Activated T-helper 1 cell treated with anti-CD3 and anti-CD28 coated beads, Interleukin-12 subunit alpha, Interleukin-12 subunit beta, Interleukin-2, Interleukin-4 antibody, amounts not matched to agents 30 ng/mL and 10 ng/mL and 1 ng/mL, durations not matched to agents 14 hours and 24 hours and 36 hours (primary cell): ENCODE data around the gene CYS1. TPM values are rescaled to one million over a fixed set of nuclear protein-coding genes. Genes with fewer than 3 reads are reported as not detected.

Experiments used
- DNase-seq: peaks from one replicate; pipeline ENCODE4 v3.0.0; 2021; ENCODE audit warnings: low spot score
- H3K27ac Mint-ChIP-seq: one replicate; pipeline ENCODE4 v1.8.0; 2021; ENCODE audit warnings: mild to moderate bottlenecking, mixed read lengths
- H3K27me3 Mint-ChIP-seq: one replicate; pipeline ENCODE4 v1.8.0; 2022; ENCODE audit warnings: mild to moderate bottlenecking, moderate library complexity, mixed read lengths; ENCODE audit not compliant: insufficient read depth
- H3K36me3 Mint-ChIP-seq: one replicate; pipeline ENCODE4 v1.8.0; 2021; ENCODE audit warnings: low read depth, mixed read lengths
- H3K4me1 Mint-ChIP-seq: one replicate; pipeline ENCODE4 v1.8.0; 2021; ENCODE audit warnings: low read depth, mixed read lengths
- H3K4me3 Mint-ChIP-seq: one replicate; pipeline ENCODE4 v1.8.0; 2021; ENCODE audit warnings: mild to moderate bottlenecking, moderate library complexity, mixed read lengths
- H3K9me3 Mint-ChIP-seq: one replicate; pipeline ENCODE4 v1.8.0; 2021; ENCODE audit warnings: mixed read lengths
- intact Hi-C: fragments of 100-400 bp; cut with micrococcal nuclease; formaldehyde crosslinking; loops from one replicate; pipeline ENCODE4 v1.15.1; 2024
- total RNA-seq: library from RNA; stranded (reverse); gene quantifications from 2 replicates; pipeline ENCODE4 v1.2.3, GENCODE V29; 2022

Gene CYS1
- total RNA-seq, 1 donor from 2014 or later, result 0.70 TPM

DNA sequence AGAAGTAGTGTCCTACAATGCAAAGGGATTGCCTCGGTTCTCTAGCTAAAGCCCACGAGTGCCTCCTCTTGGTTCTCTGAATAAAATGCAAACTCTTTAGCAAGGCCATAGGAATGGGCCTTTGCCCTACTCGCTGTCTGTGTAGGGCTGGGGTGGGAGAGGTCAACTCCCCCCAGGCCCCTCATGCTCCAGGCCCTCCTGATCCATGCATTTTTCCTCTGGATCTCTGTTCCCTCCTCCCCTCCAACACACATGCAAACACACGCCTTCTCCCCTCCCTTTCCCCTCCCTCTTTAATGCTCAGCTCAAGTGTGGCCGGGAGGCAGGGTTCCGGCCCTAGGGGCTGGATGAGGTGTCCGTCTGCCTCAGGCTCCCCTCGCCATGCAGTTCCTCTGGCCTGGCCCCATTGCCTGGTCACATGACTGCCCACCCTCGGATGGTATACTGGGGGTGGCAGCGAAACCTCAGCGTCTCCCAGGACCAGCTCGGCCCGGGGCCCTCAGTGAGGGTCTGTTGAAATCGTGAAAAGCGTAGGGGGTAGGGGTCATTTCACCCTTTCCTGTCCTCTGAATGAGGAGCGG, 51.7 kb downstream of the CYS1 start:
- intact Hi-C loops, result no loop called here
- Mint-ChIP-seq H3K9me3 (no peaks in the 10 kb centered on the region), H3K27me3 (peaks cover 4% of the 10 kb centered on the region), H3K27ac (no peak overlapping the region), H3K4me3 (no peak overlapping the region), H3K36me3 (no peaks in the 10 kb centered on the region), H3K4me1 (peaks cover 21% of the 10 kb centered on the region)
- no peak for DNase-seq

DNA sequence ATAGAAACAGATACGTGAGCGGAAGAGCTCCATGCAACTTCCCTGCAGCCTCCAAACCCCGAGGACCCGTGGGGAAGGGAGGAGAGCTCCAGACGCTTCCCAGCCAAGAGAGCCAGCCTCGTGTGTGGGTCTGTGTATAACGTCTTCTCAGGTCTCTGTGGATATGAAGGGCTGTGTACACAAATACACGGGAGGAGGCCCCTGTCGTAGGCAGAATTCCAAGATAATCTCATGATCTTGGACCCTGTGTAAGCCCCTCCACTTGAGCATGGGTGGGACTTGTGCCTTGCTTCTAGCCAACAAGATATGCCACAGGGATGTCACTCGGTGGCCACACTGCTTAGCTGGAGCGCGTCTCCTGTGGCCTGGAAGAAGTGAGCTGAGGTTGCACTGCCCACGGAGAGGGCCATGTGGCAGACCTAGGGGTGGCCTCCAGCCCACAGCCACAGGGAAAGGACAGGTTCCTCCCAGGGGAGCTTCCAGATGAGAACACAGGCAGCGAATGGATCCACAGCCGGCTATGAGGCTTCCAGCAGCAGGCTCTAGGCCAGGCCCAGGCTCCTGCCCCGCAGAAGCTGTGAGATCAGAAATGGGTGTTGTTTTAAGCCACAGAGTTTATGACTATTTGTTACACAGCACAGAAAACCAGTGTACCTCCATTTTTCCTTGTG, 52.4 kb downstream of the CYS1 start:
- intact Hi-C loops, result no loop called here
- Mint-ChIP-seq H3K9me3 (no peaks in the 10 kb centered on the region), H3K27ac (no peak overlapping the region), H3K36me3 (no peaks in the 10 kb centered on the region), H3K27me3 (peaks cover 4% of the 10 kb centered on the region), H3K4me1 (peaks cover 21% of the 10 kb centered on the region), H3K4me3 (no peak overlapping the region)
- DNase-seq, result no peak

GRCh38 chr2:10026940-10027569, 53.2 kb downstream of the CYS1 start:
- intact Hi-C loops, result no loop called here
- Mint-ChIP-seq H3K9me3 (no peaks in the 10 kb centered on the region), H3K27ac (no peak overlapping the region), H3K4me3 (no peak overlapping the region), H3K4me1 (peaks cover 21% of the 10 kb centered on the region), H3K27me3 (peaks cover 4% of the 10 kb centered on the region), H3K36me3 (no peaks in the 10 kb centered on the region)
- no peak for DNase-seq

DNA sequence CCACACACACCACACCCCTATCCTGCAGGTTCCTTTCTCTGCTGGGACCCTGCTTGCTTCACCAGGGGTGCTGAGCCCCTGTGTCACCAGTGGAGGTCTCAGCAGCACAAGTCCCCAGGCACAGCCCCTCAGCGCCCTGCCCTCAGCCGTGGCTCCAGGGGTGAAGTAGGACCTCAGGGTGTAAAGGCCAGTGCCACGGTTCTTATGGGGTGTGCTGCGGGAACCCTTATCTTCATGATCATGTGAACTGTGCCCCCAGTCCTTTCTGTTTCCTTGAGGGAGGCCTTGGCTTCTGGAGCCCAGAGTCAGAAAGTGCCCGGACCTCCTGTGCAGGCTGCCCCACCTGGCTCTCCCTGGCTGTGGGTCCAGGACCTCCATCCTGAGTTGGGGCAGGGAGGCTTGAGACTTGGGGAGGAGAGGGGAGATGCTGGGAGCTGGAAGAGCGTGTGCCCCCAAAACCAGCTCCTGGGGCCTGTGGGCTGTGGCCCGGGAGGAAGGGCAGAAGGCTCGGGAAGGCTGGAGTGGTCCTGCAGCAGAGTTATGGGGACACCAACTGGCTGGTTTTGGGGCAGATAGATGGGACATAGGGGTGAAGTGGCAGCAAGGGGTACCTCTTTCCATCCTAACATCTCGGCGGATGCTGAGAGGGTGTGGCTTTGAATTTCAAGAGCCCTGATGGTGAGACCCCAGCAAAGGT, 57.1 kb downstream of the CYS1 start:
- DNase-seq, result no peak
- Mint-ChIP-seq H3K9me3 (no peaks in the 10 kb centered on the region), H3K4me3 (no peak overlapping the region), H3K27me3 (peaks cover 2% of the 10 kb centered on the region), H3K27ac (no peak overlapping the region), H3K36me3 (no peaks in the 10 kb centered on the region), H3K4me1 (no peaks in the 10 kb centered on the region)
- intact Hi-C loops, result no loop called here

DNA sequence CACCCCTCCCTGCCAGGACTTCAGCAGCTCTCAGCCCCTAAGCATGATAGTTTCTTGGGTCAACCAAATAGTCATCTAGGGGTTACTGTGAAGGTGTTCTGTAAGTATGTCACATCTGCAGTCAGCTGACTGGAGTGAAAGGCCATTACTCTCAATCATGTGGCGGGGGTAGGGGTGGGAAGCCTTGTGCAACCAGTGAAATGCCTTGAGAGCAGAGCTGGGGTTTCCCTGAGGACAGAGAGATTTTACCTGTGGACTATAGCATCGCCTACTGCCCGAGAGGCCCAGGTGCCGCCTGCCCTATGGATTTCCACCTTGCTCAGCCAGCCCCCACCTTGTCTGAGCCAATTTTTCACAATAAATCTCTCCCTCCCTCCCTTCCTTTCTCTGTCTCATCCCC, 57.8 kb downstream of the CYS1 start:
- H3K9me3 Mint-ChIP-seq, result no peaks in the 10 kb centered on the region

DNA sequence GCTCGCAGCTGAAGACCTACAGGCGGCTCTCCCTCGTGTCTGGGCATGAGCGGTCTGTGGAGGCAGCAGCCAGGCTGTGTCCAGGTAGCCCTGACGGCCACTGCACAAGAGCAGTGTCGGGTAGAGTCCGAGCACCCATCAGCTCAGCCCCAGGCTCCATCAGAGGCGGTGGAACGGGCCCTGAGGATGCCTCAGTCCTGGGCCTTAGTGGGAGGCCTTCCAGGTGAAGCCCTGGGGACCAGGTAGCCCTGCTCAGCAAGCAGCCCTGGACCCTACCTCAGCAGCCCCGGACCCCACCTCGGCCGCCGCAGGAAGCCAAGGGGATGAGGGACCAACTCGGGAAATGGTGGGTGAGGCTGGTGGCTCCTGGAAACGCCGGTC, 58.2 kb downstream of the CYS1 start:
- DNase-seq, result no peak
- H3K4me1 Mint-ChIP-seq, result no peaks in the 10 kb centered on the region
- intact Hi-C loops, result no loop called here
- no peak overlapping the region for H3K4me3 Mint-ChIP-seq
- H3K36me3 Mint-ChIP-seq, result no peaks in the 10 kb centered on the region
- H3K9me3 Mint-ChIP-seq, result no peaks in the 10 kb centered on the region
- H3K27me3 Mint-ChIP-seq, result no peaks in the 10 kb centered on the region
- H3K27ac Mint-ChIP-seq, result no peak overlapping the region

More for the DNA sequence above, 57.8 kb downstream of the CYS1 start:
- Mint-ChIP-seq H3K27ac (no peak overlapping the region), H3K27me3 (no peaks in the 10 kb centered on the region), H3K36me3 (no peaks in the 10 kb centered on the region), H3K4me1 (no peaks in the 10 kb centered on the region), H3K4me3 (no peak overlapping the region)
- intact Hi-C loops, result no loop called here
- no peak for DNase-seq

GRCh38 chr2:10019602-10020400, 60.4 kb downstream of the CYS1 start:
- intact Hi-C loops, result no loop called here
- H3K36me3 Mint-ChIP-seq, result no peaks in the 10 kb centered on the region
- no peak overlapping the region for H3K4me3 Mint-ChIP-seq
- no peak overlapping the region for H3K27ac Mint-ChIP-seq
- H3K4me1 Mint-ChIP-seq, result no peaks in the 10 kb centered on the region
- H3K9me3 Mint-ChIP-seq, result no peaks in the 10 kb centered on the region
- H3K27me3 Mint-ChIP-seq, result peaks cover 2% of the 10 kb centered on the region
- no peak for DNase-seq

DNA sequence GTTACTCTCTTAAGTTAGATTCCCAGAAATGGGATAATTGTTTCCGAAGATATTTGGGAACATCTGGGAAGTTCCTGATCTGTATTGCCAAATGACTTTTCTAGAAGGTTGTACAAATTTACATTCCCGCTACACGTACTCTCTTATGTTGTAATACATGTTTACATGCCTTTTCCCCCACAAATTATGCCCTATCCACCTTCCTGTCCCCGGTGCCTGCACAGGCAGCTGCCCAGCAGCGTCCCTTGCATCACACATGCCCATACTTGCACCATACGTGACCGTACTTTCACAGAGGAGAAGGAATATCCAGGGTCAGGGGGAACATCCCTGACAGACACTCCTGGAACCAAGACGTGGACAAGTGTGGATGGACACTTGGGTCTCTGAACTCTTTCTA, 61.0 kb downstream of the CYS1 start:
- no peaks in the 10 kb centered on the region for H3K36me3 Mint-ChIP-seq
- intact Hi-C loops, result no loop called here
- no peak for DNase-seq
- H3K9me3 Mint-ChIP-seq, result no peaks in the 10 kb centered on the region
- H3K4me3 Mint-ChIP-seq, result no peak overlapping the region
- no peaks in the 10 kb centered on the region for H3K4me1 Mint-ChIP-seq
- H3K27ac Mint-ChIP-seq, result no peak overlapping the region
- peaks cover 2% of the 10 kb centered on the region for H3K27me3 Mint-ChIP-seq

GRCh38 chr2:10017313-10017941, 62.8 kb downstream of the CYS1 start:
- Mint-ChIP-seq H3K9me3 (no peaks in the 10 kb centered on the region), H3K36me3 (no peaks in the 10 kb centered on the region), H3K27ac (no peak overlapping the region), H3K27me3 (peaks cover 2% of the 10 kb centered on the region), H3K4me3 (no peak overlapping the region), H3K4me1 (no peaks in the 10 kb centered on the region)
- intact Hi-C loops, result no loop called here
- DNase-seq, result no peak

DNA sequence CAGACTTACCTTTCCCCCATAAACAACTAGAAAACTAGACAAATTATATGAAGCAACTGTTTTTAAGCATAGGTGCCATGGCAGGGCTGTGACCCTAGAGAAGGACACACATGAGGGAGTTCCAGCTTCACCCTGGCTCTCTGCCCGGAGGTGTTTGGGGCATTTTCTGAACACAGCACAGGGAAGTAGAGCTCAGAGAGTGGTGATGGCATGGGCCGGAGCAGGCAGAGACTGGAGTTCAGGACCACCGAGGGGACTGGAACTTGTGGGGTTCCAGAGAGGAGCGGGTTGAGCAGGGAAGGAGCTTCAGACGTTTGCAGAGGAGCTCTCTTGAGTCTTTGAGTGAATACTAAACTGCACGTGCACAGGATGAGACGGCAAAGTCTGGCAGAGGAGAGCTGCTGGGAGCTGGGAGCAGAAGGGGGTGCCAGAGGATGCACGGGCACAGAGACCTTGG, 63.4 kb downstream of the CYS1 start:
- no peak for DNase-seq
- Mint-ChIP-seq H3K4me3 (no peak overlapping the region), H3K9me3 (no peaks in the 10 kb centered on the region), H3K27me3 (peaks cover 2% of the 10 kb centered on the region), H3K36me3 (no peaks in the 10 kb centered on the region), H3K4me1 (no peaks in the 10 kb centered on the region), H3K27ac (no peak overlapping the region)
- intact Hi-C loops, result no loop called here

DNA sequence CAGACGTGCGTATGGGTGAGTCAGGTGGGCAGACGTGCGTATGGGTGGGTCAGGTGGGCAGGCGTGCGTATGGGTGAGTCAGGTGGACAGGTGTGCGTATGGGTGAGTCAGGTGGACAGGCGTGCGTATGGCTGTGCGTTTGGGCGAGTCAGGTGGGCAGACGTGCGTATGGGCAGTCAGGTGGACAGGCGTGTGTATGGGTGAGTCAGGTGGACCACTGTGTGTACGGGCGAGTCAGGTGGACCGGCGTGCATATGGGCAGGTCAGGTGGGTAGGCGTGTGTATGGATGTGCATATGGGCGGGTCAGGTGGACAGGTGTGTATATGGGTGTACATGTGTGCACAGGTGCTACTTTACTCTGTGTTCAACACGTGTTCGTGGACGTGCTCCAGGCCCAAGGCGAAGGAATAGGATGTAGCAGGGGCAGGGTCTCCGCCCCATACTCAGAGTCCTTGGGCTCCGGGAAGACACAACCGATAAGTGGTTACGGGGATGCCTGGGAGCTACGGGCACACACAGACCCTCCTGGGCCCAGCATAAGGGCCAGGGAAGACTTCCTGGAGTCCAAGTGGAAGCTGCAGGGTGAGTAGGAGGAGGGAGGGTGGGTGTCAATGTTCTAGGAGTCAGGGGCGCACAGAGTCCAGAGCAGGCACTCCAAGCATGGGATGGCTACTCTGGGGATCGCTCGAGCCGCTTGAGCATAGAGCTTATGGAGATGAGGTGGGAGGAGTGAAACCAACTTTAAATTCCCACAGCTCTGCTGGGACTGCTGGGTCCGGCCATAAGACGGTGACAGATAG, 64.0 kb downstream of the CYS1 start:
- H3K27me3 Mint-ChIP-seq, result peaks cover 2% of the 10 kb centered on the region
- DNase-seq, result no peak
- H3K36me3 Mint-ChIP-seq, result no peaks in the 10 kb centered on the region
- H3K27ac Mint-ChIP-seq, result no peak overlapping the region
- no peaks in the 10 kb centered on the region for H3K4me1 Mint-ChIP-seq
- intact Hi-C loops, result no loop called here
- H3K9me3 Mint-ChIP-seq, result no peaks in the 10 kb centered on the region
- no peak overlapping the region for H3K4me3 Mint-ChIP-seq
